NCI-H526 (cell line): ENCODE data around the gene SYPL2.
A peak's percentile ranks its signal among the peaks of the same experiment; 100 is the strongest.
"Not testable (repeated sequence)": the region's sequence is repeated elsewhere in the genome, so short reads cannot be mapped to it uniquely, and the experiment has no call there.

Source experiments
- DNase-seq, 2 experiments: peaks; one replicate each; lab custom pipeline; 2025; lab: John Stamatoyannopoulos, UW

The SYPL2 gene

DNA sequence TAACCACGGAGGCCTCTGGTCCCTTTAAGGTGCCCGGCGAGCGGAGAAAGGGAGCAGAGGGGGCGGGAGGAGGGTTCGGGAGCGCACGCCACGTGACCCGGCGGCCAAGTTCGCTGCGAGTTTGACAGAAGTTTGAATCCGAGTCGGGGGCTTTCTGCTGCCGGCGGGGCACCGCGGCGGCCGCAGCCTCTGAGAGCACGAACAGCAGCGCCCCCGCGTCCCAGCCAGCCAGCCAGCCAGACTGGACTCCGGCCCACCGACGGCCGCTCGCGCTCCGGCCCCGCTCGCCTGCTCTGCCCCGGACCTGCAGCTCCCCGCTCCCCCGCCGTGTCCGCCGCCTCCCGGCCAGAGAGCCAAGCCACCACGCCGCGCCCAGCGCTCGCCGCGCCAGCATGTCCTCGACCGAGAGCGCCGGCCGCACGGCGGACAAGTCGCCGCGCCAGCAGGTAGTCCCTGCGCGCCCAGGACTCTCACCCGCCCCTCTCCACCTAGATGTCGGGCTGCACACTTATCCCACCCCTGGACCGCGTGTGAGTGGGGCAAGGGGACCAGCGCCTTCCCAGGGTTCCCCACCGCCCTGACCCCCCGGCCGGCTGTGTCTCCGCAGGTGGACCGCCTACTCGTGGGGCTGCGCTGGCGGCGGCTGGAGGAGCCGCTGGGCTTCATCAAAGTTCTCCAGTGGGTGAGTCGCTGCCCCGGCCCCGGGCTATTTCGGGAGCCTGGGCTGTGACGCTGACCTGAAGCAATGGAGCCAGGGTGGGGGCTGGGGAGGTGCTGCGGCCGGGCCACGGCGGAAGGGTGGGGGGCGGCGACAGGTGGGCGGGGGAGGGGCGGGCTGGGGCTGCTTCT lies at the start of gene SYPL2:
Gene SYPL2, plus strand, starts transcription at position 95 of the 849 bp plus-strand sequence. Its CDS starts 298 bp downstream, at position 393.
- peak in 1 of 2 experiments; percentile 41 for DNase-seq

DNA sequence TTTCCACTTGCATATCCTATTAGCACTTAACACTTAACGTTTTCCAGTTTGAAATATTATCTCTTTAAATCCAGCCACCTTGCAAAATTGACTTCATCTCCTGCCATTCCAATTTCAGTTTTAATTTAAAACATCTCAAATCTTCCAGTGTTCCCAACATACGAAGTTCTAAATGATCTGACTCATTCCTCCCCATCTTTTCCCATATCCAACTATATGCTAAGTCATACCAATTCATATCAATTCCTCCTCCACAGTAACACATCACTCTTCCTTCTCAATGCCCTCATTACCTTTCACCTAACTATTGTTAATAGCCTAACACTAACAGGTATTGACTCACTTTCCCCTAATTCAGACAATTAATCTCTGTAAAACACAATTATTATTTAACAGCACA lies 42.8 kb upstream of the SYPL2 start:
- DNase-seq = no peak

DNA sequence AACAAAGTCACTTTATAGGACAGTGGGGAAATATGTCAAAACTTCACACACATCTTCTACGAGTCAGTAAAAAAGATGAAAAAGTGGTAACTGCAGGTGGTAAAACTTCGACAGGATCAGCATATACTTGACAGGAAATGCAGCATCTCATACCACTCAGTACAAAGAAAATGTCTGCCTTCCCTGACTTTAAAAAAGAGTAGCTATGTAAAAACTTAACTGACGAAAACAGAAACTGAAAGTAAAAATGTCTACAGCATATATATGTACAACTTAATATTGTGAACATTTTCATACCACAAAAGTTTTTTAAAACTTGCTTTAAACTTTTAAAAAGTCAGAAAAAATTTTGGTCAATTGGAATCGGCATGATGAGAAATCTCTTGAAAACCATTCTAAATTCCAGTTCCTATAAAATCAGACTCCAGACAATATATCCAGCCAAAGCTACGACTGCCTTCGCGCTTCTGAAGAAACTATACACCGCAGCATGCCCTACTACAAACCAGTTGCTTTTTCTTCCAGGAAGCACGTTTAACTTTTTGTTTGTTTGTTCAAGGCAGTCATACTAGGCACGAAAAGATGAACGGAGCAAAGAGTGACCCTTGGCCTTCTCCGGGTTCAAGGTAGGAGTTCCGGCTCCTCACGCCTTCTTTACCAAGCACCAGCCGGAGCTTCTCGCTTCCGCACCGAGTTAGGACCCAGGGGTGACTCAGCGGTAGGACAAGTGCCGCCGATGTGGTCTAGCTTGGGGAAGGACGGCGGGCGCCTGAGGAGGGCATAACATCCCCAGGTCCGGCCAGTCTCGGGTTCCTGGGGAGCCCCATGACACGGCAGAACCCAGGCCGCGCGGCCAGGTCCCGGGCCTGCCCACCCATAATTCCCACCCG lies 40.7 kb upstream of the SYPL2 start:
- peak; percentile 77 to 82 for DNase-seq

DNA sequence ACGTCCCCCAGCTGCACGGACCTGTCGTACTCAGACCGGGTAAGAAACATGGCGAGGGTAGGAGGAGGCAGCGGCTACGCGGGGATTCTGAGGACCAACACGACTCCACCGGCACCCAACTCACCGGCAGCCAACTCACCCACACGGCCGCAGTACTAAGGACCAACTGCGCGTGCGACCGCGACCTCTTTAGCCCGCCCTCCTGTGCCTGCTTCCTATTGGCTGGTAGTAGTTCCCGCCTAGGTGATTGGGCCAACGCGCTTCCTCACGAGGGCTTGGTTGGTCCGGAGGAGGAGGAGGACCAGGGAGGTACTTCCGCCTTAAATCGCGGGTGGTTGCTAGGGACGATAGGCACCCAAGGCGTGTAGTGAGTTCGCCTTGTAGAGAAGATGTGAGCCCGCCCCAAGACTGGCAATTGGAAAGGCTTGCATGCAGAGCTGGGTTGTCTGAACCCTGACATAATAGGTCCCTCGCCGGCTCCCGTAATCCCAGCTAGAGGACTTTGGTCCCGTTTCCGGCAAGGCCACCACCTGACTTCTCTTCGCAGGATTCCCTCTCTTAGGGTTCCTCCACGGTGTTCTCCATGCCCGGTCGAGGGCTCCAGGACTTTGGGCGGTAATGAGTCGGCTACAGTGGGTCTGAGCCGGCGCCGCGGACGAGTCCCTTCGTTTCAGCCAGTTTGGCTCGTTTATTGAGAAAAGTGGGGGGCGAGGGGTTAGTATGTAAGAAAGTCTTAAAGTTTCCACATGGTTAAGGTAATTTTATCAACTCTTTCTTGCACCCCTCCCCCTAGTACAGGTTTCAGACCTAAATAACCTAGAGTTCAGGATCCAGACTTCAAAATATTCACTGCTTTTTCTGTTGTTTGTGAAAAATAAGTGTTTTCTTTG lies 39.8 kb upstream of the SYPL2 start, which contains the start of gene PSMA5:
Gene PSMA5, minus strand, starts transcription at position 168 of the 890 bp plus-strand sequence. Its CDS starts 118 bp downstream, at position 50.
- peak; percentile 100 for DNase-seq

DNA sequence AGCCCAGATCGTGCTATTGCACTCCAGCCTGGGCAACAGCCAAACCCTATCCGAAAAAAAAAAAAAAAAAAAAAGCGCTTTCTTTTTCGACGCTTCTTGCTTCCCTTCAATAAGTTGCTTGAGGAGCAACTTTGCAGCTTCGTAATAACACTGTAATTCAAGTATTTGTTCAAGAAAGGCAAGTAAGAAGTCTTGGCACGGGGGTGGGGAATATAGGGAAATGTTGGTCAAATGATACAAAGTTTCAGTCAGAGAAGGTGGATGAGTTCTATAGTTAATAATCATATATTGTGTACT lies 39.2 kb upstream of the SYPL2 start:
- DNase-seq = no peak

DNA sequence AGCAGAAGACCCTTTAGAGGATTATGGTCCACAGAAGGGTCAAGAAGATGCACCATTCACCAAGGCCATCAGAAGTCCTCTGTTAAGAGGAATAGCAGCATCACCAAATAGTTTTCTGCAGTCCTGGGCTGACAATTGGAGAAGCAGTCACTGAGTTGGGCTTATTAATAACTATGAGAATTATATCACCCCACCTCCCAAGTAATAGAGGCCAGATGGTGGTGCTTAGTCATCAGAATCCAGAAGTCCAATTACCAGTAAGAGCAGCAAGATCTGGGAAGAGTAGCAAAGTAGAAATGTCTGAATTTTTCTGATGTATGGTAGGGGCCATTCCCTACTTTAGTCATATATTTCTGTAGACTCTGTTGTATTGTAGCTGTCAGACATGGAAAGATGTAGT lies 34.0 kb upstream of the SYPL2 start:
- no peak for DNase-seq

DNA sequence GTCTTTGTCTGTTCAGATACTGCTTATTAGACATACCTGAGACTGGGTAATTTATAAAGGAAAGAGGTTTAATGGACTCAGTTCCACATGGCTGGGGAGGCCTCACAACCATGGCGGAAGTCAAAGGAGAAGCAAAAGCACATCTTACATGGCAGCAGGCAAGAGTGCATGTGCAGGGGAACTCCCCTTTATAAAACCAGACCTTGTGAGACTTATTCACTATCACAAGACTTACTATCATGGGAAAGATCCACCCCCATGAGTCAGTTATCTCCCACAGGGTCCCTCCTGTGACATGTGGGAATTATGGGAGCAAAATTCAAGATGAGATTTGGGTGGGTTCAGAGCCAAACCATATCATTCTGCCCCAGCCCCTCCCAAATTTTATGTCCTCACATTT lies 33.0 kb upstream of the SYPL2 start:
- DNase-seq = no peak

DNA sequence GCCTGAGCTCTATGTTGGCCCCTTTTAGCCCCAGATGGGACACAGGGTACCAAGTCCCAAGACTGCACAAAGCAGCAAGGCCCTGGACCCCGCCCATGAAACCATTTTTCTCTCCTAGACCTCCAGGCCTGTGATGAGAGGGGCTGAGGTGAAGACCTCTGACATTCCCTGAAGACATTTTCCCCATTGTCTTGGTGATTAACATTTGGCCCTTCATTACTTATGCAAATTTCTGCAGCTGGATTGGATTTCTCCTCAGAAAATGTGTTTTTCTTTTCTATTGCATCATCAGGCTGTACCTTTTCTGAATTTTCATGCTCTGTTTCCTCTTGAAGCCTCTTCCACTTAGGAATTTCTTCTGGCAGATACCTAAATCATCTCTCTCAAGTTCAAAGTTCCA lies 31.9 kb upstream of the SYPL2 start:
- no peak for DNase-seq

DNA sequence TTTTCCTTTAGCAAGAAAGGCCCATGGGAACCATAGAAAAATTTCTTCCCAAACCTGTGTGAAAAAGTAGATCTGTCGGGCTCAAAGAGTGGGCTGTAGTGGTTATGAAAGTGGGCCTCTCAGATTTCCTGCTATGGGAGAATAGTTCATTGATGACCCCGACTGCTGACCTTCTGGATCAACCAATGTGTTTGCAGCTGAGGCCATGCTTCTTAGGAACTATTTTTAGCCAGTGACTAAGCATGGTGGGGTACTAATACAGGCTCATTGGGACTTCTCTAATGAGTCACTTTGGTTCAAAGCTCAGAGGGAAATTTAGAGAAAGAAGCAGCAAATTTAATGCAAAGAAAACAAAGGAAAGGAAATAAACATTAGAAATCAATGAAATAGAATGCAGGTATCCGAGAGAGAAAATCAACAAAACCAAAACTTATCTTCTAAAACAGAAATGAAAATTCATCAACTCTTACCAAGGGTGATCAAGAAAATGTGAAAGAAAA lies 27.5 kb upstream of the SYPL2 start:
- DNase-seq = no peak

DNA sequence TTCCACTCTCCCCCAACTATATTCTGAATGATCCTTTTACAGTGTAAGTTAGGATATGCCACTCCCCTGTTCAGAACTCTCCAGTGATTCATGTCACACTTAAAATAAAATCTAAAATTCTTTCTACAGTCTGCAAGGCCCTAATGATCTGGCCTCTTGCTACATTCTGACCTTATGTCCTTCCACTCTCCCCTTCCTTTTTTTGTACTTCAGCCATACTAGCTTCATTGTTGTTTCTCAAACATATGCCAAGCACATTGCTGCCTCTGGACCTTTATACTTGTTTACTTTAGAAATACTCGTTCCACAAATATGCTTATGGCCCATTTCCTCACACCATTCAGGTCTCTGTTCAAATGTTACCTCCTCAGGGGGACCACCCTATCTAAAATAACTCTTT lies 25.3 kb upstream of the SYPL2 start:
- no peak for DNase-seq

DNA sequence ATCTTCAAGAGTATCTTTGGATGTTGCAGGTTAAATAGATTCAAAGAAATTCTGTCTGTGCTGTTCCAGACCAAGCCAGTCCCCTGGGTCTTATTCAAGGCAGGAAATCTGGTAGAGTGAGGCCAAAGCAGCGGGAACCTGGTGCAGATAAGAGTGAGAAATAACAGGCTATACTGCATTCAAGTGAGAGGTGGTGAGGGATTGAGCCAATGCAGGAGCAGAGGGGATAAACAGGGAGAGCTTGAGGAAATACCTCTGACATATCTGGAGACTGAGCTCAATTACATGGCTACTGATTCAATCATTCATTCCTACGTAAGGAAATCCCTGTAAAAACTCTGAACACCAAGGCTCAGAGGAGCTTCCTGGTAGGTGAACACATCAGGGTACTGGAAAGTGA lies 22.9 kb upstream of the SYPL2 start:
- DNase-seq = no peak

DNA sequence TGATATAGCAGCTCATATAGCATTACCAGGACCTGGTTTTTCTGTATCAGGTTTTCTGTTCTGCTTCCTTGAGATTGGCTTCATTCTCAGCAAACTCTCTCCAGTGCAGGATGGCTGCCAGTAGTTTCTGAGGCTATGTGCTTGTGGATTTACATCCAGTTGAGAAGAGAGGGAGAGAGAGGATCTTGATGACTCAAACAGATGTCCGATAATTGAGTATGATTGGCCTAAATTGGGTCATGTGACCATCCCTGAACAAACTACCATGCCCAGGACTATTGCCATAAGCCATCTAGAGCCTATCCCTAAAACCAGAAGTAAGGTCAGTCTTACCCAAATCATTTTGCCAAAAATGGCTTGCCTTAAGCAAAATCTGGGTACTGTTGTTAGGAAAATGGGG lies 22.0 kb upstream of the SYPL2 start:
- no peak for DNase-seq

DNA sequence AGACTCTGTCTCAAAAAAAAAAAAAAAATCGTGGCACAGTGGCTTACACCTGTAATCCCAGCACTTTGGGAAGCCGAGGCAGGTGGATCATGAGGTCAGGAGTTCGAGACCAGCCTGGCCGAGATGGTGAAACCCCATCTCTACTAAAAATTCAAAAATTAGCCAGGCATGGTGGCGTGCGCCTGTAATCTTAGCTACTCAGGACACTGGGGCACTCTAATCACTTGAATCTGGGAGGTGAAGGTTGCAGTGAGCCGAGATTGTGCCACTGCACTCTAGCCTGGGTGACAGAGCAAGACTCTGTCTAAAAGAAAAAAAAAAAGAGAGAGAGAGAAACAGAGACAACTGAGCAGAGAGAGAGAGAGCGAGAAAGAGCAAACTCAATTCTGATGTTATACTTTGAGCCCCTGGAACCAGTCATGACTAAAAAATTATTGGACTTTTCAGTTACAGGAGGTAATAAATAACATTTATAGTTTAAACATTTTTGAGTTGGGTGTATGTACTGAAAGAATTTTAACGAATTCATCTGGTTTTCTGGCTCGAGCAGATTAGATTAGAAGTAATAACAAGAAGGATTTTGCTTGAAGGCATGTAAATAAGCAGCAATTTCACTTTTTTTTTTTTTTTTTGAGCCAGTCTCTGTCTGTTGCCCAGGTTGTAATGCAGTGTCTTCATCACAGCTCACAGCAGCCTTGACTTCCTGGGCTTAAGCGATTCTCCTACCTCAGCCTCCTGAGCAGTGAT lies 20.2 kb upstream of the SYPL2 start:
- DNase-seq = not testable (repeated sequence)

DNA sequence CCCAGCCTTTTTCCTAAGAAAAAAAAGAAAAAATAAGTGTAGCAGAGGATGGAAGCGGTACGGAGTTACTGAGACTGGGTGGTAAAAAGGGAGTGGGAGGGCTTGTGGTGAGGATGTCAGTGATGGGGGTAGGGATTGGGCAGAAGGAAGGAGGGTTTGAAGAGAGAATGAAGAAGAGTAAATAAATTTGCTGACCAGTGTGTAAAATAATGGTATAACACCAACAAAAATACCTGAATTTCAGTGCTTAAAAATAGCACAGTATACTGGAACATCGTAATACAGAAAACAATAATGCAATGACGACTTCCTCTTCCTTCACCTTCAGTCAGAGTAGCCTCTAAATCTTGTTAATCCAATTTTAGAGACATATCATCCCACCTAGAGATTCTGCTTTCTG lies 18.8 kb upstream of the SYPL2 start:
- DNase-seq = no peak

DNA sequence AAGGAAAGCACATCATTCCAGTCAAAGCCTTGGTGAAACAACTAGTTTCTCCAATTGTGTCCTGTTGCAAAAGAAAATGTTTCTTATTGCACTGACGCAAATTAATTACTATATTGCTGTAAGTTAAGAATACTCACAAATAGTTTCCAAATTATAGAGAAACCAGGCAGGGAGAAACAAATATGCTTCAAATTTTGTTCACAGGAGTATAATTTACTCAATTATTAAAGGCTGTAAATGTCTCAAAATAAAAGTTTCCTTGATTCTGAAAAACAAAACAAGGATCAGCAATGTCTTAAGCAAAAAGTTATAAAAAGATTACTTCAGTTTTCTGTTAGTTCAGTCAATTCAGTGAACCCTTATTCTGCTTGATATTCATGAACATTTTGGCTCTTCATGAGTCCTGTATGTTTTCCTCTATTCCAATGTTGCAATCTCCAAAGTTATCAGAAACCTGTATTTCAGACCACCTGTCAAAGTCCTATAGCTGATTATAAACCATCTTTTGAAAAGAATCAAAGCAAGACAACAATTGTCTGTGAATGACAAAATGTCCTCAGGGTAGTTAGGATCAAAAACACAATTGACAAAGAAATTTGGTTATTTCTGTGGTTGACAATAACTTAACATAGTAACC lies 11.7 kb upstream of the SYPL2 start:
- no peak for DNase-seq

DNA sequence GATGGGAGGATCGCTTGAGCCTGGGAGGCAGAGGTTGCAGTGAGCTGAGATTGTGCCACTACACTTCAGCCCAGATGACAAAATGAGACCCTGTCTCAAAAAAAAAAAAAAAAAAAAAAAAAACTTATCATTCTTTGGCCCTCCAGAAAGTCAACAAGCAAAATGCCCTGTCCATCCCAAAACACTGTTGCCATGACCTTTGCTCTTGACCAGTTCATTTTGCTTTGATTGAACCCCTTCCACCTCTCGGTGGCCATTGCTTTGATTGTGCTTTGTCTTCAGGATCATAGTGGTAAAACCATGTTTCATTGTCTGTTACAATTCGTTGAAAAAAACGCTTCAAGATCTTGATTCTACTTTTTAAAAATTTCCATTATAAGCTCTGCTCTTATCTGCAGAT lies 8.5 kb upstream of the SYPL2 start:
- no peak for DNase-seq

DNA sequence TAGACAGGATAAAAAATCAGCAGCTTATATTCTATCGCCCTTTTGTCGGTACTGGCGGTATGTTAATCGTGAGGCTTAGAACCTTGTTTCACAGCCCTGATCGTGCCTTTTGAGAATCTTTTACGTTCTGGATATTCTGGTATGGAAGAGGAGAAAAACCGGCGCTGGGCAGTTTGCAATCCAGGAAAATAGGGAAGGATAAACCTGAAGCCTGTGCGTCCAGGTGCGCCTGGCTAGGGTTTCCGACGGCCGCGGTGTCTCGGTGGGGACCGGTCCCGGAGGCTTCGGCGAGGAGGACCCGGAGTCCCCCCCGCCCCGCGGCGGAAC lies 258 bp upstream of the SYPL2 start:
- DNase-seq = no peak

DNA sequence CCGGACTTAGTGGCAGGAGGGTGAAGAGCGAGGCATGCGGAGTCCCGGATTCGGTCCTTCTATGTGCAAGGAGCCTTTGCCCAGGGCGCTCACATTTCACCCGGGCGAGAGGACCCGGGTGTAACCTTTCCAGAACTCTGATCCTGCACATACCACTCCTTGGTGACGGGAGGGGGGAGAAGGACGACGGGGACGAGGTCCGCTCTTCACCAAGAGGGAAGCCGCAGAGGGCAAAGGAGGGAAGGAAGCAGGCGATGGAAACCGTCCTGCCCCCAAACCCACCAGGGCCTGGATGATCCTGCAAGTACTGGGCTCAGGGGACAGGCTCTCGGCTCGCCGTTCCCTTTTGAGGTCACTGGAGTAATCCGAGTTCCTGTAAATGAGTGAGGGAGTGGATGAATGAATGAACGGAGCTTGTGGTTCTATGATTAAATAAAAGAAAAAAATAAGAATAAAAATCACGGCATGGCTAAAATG lies 993 bp downstream of the SYPL2 start:
- no peak for DNase-seq

DNA sequence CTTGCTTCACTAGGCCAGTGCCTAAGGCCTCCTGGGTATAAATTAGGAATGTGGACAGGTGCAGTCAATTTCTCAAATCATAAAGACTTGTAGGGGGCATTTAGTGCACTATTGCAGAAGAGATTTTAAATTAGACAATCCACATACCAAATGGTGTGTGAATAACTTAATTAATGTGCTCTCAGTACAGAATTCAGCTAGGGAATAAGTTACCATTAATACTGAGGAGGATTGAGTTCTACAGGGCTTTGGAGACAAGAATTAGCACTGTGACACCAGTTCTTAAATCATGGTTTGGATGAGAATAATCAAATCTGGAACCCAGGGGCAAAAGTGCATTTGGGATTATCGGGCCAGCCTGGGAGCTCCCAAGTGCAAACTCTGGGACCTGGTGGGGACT lies 1.7 kb downstream of the SYPL2 start:
- no peak for DNase-seq

DNA sequence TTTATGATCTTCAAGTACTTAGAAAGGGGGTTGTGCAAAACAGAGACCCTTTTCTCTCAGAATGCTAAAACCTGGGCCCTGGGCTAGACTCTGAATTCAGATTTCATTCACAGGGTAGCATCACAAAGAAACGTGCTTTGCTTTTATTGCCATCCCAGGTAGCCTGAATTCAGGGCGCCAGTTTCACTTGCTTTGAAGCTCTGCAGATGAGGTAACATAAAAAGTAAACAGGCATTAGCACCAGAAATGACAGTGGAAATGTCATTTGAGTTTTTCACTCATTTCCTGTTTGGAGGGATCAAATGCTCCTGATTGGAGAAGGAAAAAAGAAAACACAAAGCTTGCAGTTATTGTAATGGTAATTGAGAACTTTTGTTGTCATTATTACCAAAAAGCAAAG lies 2.6 kb downstream of the SYPL2 start:
- no peak for DNase-seq

DNA sequence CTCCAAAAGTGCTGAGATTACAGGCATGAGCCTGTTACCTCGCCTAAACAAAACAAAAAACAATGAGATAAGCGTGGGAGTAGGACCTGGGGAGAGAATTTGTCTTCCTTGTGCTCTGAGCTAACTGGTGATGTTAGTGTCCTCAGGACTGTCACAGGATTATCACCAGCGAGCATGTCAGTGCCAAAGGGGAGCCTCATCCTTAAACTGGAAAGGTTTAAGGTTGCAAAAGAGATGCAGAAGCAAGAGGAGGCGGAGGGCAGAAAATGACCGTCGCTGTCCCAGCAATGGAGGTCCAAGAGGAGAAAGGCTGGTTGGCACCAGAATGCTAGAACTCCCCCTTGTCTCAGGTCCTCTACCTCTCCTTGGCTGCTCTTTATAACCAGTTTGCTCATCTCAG lies 3.9 kb downstream of the SYPL2 start:
- DNase-seq = no peak
